Measurements from ENCODE around the gene CD109.
"Not testable (repeated sequence)": the region's sequence is repeated elsewhere in the genome, so short reads cannot be mapped to it uniquely, and the experiment has no call there.

Gene CD109

DNA sequence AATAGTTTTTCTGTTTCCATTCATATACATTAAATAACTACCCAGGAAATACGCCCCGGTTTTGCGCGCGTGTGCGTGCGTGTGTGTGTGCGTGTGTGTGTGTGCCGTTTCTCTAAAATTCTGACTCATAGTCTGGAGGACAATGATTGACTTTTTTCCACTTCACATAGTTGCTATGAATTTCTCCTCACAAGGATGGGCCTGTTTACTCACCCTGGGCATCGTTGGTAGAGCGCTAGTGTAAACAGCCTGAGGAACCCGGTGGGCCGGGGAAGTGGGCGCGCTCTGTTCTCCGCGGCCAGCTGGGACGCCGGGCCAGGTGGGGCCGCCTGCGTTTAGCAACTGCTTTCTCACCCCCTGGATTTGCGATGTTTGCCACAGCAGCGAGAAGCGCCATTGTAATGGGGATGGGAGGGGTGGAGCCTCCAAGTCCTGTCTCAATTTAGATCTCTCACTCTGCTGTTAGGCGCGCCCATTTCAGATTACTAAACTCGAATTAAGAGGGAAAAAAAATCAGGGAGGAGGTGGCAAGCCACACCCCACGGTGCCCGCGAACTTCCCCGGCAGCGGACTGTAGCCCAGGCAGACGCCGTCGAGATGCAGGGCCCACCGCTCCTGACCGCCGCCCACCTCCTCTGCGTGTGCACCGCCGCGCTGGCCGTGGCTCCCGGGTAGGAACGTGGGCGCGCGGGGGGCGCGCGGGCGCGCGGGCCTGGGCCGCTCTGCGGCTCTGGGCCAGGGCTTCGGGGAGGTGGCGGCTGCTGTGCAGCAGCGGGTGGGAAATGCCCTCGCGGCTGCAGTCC, at the start of gene CD109:
Gene CD109 (plus strand): TSS at position 585 of the 803 bp plus-strand sequence. CDS start 13 bp downstream, at position 598.
- peak; percentile 75 for DNase-seq (ENCODE audit: low read depth, low spot score)

DNA sequence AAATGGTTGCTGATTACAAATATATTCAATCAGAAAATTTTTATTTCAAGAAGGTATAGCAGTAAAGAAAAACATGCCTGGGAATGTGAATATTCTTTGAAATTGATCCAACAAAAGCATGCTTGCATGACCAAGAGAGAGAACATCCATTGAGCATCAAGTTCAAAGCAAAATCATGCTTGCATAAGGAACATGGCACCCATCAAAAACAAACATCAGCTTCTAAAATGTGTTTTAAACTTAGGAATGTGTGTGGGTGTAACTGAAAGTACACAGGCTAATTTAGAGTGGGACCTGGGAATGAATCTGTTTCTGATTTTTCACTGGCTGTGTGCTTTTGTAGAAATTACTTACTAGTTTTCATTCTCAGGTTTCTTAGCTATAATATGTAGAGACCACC, 47.8 kb upstream of the CD109 start:
- DNase-seq (ENCODE audit: low read depth, low spot score), result peak; percentile 38

DNA sequence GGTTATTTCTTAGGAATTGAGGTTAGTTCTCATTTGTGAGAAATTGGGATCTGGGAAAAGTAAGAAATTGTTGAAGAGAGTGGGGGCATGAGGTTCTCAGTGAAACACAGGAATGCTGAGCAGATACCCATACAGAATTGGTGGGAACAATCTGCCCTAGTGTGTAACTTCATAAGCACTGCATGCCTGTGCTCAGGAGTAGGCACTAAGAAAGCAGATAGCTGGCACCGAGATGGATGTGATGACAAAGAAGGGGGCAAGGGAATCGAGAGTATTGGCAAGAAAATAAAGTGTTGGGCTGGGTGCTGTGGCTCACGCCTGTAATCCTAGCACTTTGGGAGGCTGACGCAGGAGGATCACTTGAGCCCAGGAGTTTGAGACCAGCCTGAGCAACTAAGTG, 46.2 kb upstream of the CD109 start:
- no peak for DNase-seq (ENCODE audit: low read depth, low spot score)

DNA sequence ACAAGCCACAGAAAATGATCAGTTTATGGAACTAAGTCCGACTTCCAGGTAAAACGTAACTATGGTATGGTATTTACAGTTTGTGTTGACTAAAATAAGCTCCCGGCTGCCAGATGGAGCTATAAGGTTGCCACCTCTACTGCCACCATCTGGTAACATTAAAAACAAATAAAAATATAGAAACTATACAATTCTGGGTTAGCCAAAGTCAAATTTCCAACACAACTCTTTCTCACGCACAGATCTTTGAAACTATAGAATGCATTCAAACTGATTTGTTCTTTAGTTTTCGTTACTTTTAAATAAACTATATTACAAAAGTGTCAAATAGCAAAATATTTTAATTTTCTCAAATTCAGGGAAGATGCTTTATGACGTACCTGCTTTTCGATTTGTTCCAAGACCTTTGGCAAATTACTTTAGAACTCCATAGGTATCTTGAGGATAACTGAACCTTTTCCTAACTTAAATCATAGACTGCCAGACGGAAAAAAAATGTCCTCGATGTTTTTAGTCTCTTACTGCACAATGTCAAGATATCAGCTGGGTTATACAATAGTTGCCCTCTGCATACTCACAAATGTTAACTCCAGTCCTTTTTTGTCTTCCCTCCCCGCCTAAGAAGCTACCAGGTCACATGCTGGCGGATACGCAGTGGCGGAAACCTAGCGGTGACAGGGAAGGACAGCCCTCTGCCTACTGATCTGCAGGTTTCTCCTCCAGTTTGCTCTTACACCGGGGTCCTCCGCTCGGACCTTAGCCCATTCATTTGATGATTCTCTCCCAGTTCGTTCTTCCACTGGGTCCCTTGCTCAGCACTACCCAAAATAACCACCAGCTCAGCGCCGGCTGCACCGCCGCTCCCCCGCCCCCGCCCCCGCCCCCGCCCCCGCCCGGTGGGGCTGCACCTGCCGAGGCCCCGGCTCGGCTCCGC, 43.1 kb upstream of the CD109 start:
- peak; percentile 53 for DNase-seq (ENCODE audit: low read depth, low spot score)

DNA sequence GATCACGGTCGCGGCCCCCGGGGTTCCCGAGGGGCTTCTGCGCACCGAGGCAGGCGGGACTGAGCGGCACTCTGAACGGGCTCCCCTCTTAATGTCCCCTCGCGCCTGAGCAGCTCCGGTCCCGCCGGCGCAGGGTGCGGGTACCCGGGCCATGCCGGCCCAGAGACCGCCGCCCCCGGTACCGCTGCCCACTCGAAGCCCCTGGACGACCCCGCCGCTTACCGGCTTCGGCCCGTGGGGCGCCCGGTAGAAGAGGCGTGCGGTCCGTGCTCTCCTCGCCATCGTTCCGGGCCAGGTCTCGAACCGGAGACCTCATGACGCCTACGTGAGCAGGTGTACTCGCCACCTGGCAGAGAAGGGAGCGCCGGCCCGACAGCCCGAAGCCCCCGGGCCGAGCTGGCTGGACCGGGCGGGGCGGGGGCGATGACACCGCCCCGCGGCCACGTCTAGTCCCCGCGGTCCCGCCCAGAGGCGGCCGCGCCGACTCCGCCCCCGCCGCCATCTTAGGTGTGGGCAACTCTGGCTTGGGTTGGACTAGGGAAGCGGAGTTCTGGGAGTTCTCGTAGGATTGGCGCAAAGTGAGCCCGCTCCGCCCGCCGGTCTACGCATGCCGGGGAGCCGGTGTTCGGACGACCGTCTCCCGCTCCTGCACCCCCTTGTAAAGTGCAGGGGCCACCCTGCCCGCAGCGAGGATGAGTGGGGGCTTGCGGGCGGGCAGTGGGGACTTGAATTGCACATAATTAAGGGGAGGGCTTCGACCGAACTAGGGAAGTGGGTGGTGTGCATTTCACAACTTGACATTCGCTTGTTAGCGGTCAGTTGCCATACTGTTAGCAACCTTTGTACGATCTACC, 42.2 kb upstream of the CD109 start, which contains the start of gene SLC17A5:
Gene SLC17A5 (minus strand): TSS at position 422 of the 854 bp plus-strand sequence. CDS start 106 bp downstream, at position 316.
- DNase-seq (ENCODE audit: low read depth, low spot score), result peak; percentile 97

DNA sequence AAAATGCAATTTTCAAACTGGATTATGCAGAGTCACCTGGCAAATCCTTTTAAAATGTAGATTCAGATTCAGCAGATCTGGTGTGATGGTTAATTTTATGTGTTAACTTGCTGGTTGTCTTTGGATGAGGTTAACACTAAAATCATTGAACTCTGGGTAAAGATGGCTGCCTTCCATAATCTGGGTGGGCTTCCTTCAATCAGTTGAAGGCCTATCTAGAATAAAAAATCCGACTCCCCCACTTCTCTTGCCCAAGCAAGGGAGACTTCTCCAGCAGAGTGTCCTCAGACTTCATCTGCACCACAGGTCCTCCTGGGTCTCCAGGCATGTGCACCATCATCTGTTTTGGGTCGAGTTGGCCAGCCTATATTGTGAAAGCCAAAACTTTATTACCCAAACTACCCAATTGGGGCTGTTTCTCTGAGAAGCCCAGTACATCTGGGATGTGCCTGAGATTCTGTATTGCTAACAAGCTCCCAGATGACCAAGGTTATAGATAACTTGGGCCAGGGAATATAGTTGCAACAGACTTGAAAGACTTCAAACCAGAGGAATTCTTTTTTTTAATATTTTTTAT, 40.6 kb upstream of the CD109 start:
- DNase-seq (ENCODE audit: low read depth, low spot score), result no peak

DNA sequence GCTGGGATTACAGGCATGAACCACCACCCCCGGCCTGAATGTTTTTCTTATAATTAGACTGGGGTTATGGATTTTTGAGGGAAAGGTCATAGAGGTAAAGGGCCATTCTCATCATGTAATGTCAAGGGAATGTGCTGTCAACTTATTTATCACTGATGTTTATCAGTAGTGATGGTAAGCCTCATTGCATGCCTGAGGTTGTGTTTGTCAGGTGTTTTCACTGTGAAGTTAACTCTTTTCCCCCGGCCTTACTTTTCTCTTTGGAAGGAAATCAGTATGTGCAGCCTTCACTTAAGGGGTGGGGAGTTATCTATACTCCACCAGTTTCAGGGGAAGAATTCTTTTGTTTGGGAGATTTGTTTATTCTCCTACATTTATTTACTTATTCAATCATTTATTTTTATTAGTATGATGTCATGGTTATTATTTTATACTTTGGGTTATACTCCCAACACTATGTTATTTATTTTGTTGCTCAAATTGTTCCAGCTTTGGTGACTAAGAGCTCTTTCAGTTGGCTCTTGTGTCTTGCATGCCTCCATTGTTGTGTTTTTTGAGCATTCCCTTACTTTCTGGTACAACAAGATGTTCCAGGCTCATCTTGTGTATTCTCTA, 39.4 kb upstream of the CD109 start:
- DNase-seq (ENCODE audit: low read depth, low spot score), result no peak

DNA sequence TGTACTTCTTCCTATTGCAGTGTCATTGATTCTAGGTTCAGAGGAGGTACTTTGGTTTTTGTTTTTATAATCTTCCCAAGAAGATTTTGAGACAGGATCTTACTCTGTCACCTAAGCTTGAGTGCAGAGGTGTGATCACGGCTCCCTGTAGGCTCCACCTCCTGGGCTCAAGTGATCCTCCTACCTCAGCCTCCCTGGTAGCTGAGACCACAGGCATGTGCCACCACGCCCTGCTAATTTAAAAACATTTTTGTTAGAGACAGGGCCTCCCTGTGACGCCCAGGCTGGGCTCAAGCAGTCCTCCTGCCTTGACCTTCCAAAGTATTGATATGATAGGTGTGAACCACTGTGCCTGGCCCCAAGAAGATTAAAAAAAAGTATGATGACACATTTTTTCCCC, 38.8 kb upstream of the CD109 start:
- no peak for DNase-seq (ENCODE audit: low read depth, low spot score)

DNA sequence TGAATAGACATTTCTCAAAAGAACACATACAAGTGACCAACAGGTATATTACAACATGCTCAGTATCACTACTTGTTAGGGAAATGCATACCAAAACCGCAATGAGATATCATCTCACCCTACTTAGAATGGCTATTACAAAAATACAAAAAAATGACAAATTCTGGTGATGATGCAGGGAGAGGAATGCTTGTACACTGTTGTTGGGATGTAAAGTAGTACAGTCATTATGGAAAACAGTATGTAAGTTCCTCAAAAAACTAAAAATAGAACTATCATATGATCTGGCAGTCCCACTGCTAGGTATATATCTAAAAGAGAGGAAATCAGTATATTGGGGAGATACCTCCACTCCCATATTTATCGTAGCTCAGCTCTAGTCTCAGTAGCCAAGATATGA, 31.3 kb upstream of the CD109 start:
- no peak for DNase-seq (ENCODE audit: low read depth, low spot score)

DNA sequence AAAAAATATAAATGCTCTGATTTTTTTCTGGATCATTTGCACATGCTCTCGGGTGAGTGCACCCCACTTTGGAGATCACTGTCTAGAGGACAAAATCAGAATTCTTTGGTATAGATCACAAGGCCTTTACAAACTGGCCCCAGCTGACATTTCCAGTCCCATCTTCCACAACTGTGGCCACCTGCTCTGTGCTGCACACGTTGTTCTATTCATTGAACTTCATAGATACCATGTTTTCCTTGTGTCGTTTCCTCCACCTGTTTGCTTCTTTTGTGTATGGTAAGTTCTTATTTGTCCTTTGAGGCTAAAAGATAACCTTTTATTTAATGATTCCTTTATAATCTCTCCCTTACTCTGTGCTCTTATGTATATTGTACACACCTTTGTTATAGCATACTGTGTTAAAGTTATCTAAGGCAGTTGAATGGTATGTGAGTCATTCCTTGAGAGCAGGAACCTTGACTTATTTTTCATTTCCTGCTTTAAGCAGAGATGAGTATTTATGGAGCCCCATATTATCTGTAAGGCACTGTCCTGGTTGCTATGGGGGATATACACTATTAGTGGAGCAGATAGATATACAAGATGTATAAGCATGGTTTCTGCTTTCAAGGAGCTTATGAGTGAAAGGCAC, 30.2 kb upstream of the CD109 start:
- DNase-seq (ENCODE audit: low read depth, low spot score), result no peak

DNA sequence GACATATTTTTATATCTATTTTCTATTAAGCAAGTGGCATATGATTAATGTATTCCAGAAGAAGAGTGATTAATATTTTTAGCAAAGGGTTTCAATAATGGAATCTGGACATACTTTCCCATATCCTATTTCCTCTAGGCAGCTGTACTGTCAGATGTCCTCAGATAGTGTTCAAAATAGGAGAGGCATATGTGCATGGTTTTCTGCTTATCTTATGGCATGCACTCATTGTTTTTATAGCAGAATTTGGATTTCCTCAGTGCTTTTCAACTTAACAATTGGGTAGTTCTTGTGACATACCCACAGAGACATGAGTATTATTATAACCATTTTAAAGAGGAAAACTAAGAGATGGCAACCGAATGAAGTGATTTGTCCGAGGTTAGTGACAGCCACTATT, 29.6 kb upstream of the CD109 start:
- no peak for DNase-seq (ENCODE audit: low read depth, low spot score)

DNA sequence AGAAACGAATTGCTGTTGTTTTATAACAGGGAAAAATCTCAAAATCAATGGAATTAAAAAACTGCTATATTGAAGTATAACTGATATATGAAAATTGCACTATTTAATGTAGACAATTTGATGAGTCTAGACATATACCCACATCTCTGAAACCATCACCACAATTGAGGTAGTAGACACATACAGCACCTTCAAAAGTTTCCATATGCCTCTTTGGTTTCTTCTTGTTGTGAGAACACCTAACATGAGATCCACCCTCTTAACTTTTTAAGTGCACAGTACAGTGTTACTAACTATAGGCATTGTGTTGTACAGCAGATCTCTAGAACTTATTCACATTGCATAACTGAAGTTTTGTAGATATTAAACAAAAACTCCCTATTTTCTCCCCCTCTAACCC, 28.2 kb upstream of the CD109 start:
- no peak for DNase-seq (ENCODE audit: low read depth, low spot score)

DNA sequence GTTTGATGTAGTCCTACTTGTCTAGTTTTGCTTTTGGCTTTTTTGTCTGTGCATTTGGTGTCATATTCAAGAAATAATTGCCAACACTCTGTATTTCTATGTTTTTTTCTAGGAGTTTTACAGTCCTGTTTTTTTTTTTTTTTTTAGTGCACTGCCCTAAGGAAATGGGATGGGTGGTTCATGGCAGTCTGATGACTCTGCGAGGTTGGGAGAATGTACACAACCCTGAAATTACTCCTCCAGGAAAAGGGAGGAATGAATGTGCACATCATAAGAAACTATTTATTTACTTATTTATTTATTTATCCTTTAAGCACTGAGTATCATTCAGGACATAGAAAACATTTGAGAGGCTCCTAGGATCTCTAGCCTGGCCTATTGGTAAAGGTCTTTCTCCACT, 27.0 kb upstream of the CD109 start:
- DNase-seq (ENCODE audit: low read depth, low spot score), result no peak

DNA sequence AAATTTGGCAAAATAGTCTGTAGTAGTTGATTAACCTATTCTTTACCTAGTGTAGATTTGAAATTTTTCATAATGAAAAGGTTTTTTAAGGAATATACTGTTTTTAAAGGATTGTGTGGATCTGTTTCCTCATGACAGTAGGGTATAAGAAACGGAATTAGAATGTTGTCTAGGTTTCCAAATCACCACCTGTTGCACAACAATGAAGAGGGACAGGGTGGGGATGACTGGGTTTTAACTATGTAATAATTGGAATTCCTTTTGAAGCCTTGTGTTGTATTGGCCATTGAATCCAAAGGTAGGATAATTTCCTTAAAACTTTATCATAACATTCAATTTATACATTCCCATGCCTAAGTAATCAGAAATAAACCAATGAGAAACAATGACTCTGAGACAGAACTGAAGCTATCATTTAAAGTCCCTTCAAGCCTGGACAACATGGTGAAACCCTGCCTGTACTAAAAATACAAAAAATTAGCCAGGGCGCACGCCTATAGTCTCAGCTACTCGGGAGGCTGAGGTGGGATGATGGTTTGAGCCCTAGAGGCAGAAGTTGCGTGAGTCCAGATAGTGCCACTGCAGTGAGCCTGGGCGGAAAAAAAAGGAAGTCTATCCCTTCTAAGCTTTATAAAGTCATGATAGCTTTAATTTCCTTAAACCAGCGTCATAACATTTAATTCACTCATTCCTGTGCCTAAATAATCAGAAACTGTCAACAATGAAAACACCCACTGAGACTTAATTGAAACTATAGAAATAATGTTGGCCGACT, 23.9 kb upstream of the CD109 start:
- no peak for DNase-seq (ENCODE audit: low read depth, low spot score)

DNA sequence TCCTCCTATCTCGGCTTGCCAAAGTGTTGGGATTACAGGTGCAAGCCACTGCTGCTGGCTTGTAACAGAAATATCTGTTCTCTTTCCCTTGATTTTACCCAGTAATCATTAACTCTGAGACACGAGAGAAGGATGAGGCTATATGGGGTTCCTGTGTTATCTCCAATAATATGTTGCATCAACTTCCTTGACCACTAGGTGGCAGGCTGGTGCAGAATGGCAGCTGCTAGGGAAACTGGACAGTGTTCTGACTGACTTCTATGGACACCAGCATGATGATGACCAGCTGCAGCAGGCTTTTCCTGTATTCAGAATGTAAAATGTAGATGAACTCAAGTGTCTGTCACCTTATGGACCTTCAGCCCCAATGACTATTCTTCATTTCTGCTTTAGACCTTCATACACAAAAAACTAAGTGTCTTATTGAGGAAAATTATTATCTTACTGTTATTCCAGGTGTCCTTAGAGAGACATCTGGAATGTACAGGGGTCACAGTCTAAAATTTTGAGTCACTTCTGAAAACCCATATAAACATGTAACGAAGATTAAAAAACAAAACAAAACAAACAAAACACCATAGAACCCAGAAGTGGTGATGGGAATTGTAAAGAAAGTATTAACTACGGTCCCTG, 20.4 kb upstream of the CD109 start:
- peak; percentile 85 for DNase-seq (ENCODE audit: low read depth, low spot score)

DNA sequence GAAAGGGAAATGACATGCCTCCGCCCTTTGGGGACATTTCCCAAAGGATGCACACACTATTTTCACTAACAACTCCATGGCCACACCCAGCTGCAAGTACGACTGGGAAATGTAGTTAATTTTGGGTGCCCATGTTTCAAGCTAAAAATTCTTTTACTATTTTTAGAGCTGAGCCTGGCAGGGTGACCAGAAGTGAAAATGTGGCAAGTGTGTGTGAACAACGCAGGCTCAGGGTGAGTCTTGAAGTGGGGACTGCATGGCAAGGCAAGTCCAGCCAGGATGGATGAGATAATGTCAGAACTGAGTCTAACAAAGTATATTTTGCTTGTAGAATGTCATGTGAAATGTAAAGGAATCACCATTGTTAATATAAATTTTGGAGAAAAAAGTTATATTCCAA, 17.0 kb upstream of the CD109 start:
- DNase-seq (ENCODE audit: low read depth, low spot score), result no peak

DNA sequence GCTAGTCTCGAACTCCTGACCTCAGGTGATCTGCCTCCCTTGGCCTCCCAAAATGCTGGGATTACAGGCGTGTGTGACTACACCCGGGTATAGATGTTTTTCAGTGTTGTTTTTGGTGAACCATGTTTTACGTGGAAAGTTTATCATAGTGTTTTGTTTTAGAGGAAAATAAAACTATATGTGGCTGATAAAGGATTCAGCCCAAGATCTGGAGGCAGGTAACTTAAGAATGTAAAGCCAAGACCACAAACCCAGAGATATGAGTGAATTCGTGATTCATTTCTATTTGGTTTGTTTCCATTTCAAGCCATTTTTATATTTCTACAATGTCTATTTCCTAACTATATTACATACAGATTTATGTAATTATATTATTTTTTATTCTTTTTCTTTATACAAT, 16.2 kb upstream of the CD109 start:
- DNase-seq (ENCODE audit: low read depth, low spot score), result not testable (repeated sequence)

DNA sequence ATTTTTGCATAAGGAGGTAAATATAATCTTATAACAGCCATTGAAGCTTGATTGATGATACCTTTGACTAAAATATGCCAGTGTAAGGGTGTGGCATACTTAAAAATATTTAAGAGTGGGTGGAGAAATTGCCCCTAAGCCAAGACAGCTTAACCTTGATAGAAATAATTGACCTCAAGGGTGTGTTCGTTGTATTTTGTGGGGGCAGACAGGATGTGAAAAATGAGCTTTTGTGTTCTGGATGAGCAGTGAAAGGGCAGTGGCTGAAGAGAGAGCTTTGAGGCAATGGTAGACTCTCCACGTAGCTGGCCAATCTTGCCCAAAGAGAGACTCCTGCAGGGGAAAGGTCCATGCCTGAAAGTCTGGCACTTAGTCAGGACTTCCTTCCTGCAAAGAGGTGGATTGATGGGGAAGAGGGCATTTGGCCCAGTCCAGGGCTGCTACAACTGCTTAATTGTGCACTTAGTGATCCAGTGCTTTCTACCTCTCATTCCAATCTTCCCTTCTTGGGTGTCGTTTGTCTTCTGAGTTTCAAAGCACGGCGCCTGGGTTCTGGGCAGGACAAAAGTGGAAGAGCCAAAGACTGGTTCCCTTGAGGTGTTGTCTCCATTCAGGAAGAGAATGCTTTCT, 15.6 kb upstream of the CD109 start:
- no peak for DNase-seq (ENCODE audit: low read depth, low spot score)

DNA sequence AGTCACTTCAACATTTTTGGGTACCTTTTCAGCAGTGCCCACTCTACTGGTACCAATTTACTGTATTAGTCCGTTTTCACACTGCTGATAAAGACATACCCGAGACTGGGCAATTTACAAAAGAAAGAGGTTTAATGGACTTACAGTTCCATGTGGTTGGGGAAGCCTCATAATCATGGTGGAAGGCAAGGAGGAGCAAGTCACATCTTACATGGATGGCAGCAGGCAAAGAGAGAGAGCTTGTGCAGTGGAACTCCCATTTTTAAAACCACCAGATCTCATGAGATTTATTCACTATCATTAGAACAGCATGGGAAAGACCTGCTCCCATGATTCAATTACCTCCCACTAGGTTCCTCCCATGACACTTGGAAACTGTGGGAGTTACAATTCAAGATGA, 12.4 kb upstream of the CD109 start:
- DNase-seq (ENCODE audit: low read depth, low spot score), result not testable (repeated sequence)

Data from astrocyte of the hippocampus (primary cell).